Left cardiac atrium (tissue), 4 donors: ENCODE results near the gene SSX4B. TPM values are rescaled to one million over a fixed set of nuclear protein-coding genes. Genes with fewer than 3 reads are reported as not detected.
"Not testable (repeated sequence)": the region's sequence is repeated elsewhere in the genome, so short reads cannot be mapped to it uniquely, and the experiment has no call there.

Experiments
- ATAC-seq, 2 donors: fragments of 200-7000 bp; cut with Tn5 transposase; one replicate each; pipeline ENCODE4 v1.9.1; 2020; ENCODE audit warnings: mild to moderate bottlenecking in 2 of 2, moderate library complexity in 2 of 2
- DNase-seq: peaks from one replicate; pipeline ENCODE4 v3.0.0-alpha.2; 2020
- intact Hi-C, 2 donors: fragments of 100-400 bp; cut with DNase I; formaldehyde crosslinking; loops; one replicate each; pipeline versions ENCODE4 v1.14.1 to v1.15.1; 2022 to 2023
- total RNA-seq, 2 donors: library from RNA; stranded (reverse); fragmentation: NEBNext Ultra II Directional; extraction: Animal tissue kit (Norgen Biotek cat#: 25700); gene quantifications; one replicate each; pipeline ENCODE4 v1.2.1, GENCODE V29; 2021
- donor health status: DM: no; HTN: yes; CAD: no.
- donor health status: DM: no; HTN: yes; CAD: no; lungs with severe emphysema.
- donor health status: DM: yes; HTN: yes; CAD: no.
- donor health status: Dilated cardiomyopathy.

The SSX4B gene
- total RNA-seq, 2 donors from 2014 or later: not detected

DNA sequence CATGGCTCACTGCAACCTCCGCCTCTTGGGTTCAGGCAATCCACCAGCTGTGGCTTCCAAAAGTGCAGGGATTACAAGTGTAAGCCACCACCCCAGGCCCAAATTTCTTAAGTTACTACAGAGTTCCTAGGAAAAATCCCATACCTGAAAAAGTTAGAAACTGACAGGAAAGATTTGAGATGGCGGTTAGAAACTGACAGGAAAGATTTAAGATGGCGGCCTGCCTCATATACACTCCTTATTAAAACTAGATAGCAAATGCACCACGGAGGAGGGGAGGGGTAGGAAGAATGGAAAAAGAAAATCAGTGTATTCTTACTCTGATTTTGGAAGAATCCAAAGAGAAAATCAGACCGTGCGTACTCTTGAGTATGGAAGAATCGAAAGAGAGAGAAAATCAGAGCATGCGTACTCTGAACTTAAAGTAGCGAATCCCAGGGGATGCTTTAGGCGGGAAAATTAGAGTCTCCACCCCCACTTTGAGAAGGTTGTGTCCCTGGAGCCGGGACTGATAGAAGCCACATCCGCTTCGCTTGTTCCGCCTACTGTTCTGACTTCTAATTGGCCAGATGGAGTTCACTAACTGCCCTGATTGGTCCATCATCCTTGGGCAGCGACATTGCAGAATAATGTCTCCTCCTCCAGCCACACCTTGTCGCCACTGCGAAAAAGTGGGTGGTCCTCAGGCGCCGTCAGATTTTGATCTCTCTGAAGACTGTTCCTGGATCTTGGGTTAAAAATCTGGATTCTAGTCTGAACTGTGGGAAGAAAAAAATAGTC is 55.3 kb downstream of the SSX4B start, which contains the start of gene SSX3:
Gene SSX3 (minus strand): TSS at position 389 of the 780 bp plus-strand sequence. CDS start 1,454 bp downstream, outside the sequence.
- intact Hi-C loops, ATAC-seq, DNase-seq: not testable (repeated sequence)

Other genes with a start within 250 kb of the SSX4B start
- not detected for gene SSX5, start 215.2 kb downstream of the SSX4B start, total RNA-seq
- gene SSX1, start 156.6 kb downstream of the SSX4B start, total RNA-seq: not detected
- gene SSX3, start 55.3 kb downstream of the SSX4B start, total RNA-seq: not detected
- not detected for gene SSX4, start 28.4 kb downstream of the SSX4B start, total RNA-seq
- 1 to 10 TPM; 1.2 to 5.0 TPM for gene SLC38A5, start 58.3 kb upstream of the SSX4B start, total RNA-seq
- 10 to 100 TPM; 19.0 to 29.1 TPM for gene FTSJ1, start 64.2 kb upstream of the SSX4B start, total RNA-seq
- gene PORCN, start 97.0 kb upstream of the SSX4B start, total RNA-seq: 10 to 100 TPM; 11.1 to 19.1 TPM
- gene EBP, start 109.8 kb upstream of the SSX4B start, total RNA-seq: 10 to 100 TPM; 68.8 to 85.2 TPM
- 10 to 100 TPM; 12.4 to 18.1 TPM for gene TBC1D25, start 127.8 kb upstream of the SSX4B start, total RNA-seq
- 100 to 1,000 TPM; 129 to 242 TPM for gene RBM3, start 162.5 kb upstream of the SSX4B start, total RNA-seq
- 100 to 1,000 TPM; 142 to 178 TPM for gene WDR13, start 185.5 kb upstream of the SSX4B start, total RNA-seq